Erythroblast (primary cell): ENCODE data around the gene SLC39A9.
"Not testable (repeated sequence)": the region's sequence is repeated elsewhere in the genome, so short reads cannot be mapped to it uniquely, and the experiment has no call there.

Experiments
- DNase-seq, 2 experiments: peaks; one replicate each; lab custom pipeline; 2025; lab: John Stamatoyannopoulos, UW
- GATA1 ChIP-seq: IDR thresholded peaks from 2 replicates; pipeline ENCODE4 v1.6.1; 2011; ENCODE audit warnings: low read depth, mild to moderate bottlenecking, control low read depth, low read length, moderate library complexity
- POLR2A ChIP-seq: IDR thresholded peaks from 2 replicates; pipeline ENCODE4 v1.6.1; 2011; ENCODE audit warnings: mild to moderate bottlenecking, low read length

SLC39A9 gene

GRCh38 chr14:69392481-69392880, 6.0 kb upstream of the SLC39A9 start:
- TF ChIP-seq POLR2A (no peak), GATA1 (no peak)
- DNase-seq = no peak

- DNase-seq = no peak
- no peak for TF ChIP-seq POLR2A
- TF ChIP-seq GATA1 = no peak
Measured at GRCh38 chr14:69395929-69396328, 2.6 kb upstream of the SLC39A9 start.

GRCh38 chr14:69398818-69399210, 322 bp downstream of the SLC39A9 start:
- no peak for DNase-seq
- TF ChIP-seq POLR2A (no peak), GATA1 (no peak)

- DNase-seq = no peak
Measured at GRCh38 chr14:69399750-69400149, 1.3 kb downstream of the SLC39A9 start.

GRCh38 chr14:69400154-69400553, 1.7 kb downstream of the SLC39A9 start:
- no peak for TF ChIP-seq GATA1
- no peak for TF ChIP-seq POLR2A
- DNase-seq = no peak

More at GRCh38 chr14:69399750-69400149, 1.3 kb downstream of the SLC39A9 start:
- TF ChIP-seq GATA1 (no peak), POLR2A (no peak)

- no peak for DNase-seq
- TF ChIP-seq POLR2A (no peak), GATA1 (no peak)
Measured at GRCh38 chr14:69401841-69402240, 3.3 kb downstream of the SLC39A9 start.

- DNase-seq = no peak
- TF ChIP-seq GATA1 = no peak
- TF ChIP-seq POLR2A = no peak
Measured at GRCh38 chr14:69404478-69404877, 6.0 kb downstream of the SLC39A9 start.

- no peak for DNase-seq
- TF ChIP-seq GATA1 (no peak), POLR2A (no peak)
Measured at GRCh38 chr14:69404883-69405282, 6.4 kb downstream of the SLC39A9 start.

- no peak for DNase-seq
- TF ChIP-seq POLR2A = no peak
- no peak for TF ChIP-seq GATA1
Measured at GRCh38 chr14:69405762-69406161, 7.3 kb downstream of the SLC39A9 start.

- TF ChIP-seq GATA1 (no peak), POLR2A (no peak)
- DNase-seq = no peak
Measured at GRCh38 chr14:69408331-69408960, 10.0 kb downstream of the SLC39A9 start.

- TF ChIP-seq GATA1 (no peak), POLR2A (no peak)
- DNase-seq = no peak
Measured at GRCh38 chr14:69413483-69413882, 15.0 kb downstream of the SLC39A9 start.

- not testable (repeated sequence) for DNase-seq
Measured at GRCh38 chr14:69416087-69416486, 17.6 kb downstream of the SLC39A9 start.

- TF ChIP-seq POLR2A = no peak
- TF ChIP-seq GATA1 = no peak
- no peak for DNase-seq
Measured at GRCh38 chr14:69423279-69423678, 24.8 kb downstream of the SLC39A9 start.

- no peak for TF ChIP-seq GATA1
- no peak for TF ChIP-seq POLR2A
- DNase-seq = no peak
Measured at GRCh38 chr14:69424149-69424923, 25.8 kb downstream of the SLC39A9 start.
